Fibroblast of skin of left quadriceps (primary cell): Measurements from ENCODE around the gene WNT5B.

Experiments
- DNase-seq, 2 experiments: peaks; one replicate each; pipeline ENCODE4 v3.0.0-alpha.2; 2013; ENCODE audit warnings: low read depth in 2 of 2

WNT5B gene

DNA sequence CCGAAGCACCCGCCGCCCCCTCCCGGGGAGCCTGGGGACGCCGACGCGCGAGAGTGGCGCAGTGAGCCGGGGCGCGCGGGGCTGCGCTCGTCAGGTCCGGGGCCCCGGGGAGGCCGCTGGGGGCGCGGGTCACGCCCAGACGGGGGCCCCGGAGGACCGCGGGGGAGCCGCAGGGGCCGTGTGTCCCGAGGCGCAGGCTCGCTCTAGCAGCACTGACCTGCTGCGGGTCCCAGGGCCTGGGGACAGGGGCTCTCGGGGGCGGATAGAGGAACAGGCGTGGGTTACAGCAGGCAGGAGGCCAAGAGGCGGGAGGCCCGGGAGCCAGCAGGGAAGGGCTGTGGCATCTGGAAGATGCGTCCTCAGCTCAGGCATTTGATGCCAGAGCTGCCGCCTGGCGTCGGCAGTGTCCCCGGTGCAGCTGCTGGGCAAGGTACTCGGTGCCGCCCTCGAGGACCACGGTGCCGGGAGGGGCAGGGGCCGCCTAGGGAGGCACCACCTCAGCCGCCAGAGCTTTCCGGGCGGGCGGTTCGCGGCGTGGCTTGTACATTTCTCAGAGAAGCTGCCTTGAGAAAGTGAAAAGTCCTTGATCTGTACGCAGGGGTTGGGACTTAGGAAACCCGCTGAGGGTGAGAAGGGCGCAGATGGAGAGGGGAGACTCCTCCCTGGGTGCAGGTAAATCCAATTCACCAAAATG is 1.2 kb downstream of the WNT5B start:
- DNase-seq: no peak

DNA sequence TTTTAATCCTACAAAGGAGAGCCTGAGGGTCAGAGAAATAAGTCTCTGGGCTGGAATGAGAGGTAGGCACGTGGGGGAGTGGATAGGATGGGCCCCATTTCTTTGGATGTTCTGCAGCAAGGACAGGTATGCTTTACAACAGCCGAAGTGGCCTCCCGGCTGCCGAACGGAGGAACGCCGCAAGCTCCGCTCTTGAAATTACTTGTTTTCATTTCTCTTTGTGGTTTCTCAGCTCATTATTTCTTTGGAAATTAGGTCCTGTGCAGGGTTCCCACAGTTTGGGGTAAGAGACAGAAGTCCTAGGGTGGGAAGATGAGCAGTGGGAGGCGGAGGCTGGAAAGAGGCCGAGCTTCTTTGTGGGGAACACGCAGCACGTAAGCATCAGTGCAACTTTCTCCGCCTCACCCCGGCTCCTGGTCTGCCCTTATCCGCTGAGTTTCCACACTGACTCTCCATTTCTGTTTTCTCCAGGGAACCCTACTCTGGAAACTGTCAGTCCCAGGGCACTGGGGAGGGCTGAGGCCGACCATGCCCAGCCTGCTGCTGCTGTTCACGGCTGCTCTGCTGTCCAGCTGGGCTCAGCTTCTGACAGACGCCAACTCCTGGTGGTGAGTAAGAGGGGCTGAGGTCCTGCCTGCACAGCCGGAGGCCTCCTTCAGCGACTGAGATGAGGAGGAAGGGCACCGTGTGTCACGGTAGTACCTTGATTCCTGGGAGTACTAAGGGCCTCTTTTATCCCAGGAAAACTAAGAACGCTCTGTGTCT is 2.0 kb downstream of the WNT5B start:
- no peak for DNase-seq

- DNase-seq: no peak
These were observed 3.7 kb downstream of the WNT5B start for GRCh38 chr12:1632702-1633101.

DNA sequence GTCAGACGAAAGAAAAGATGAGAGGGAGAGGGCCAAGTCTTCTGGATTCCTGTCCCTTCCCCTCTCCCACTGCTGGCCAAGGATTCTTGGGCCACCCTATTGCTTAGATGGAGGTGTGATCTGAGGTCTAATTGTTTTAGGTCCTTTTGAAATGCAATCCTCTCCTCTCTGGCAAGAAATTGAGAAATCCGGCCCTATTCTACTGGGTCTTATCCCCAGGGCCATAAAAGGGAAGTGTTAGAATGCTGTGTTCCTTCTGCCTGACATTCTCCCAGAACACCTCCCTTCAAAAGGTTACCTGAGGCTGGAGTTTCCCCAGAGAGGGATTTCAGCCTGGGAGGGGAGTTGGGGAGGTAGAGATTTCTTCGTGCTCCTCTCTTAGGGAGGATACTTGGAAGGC is 4.4 kb downstream of the WNT5B start:
- no peak for DNase-seq

DNA sequence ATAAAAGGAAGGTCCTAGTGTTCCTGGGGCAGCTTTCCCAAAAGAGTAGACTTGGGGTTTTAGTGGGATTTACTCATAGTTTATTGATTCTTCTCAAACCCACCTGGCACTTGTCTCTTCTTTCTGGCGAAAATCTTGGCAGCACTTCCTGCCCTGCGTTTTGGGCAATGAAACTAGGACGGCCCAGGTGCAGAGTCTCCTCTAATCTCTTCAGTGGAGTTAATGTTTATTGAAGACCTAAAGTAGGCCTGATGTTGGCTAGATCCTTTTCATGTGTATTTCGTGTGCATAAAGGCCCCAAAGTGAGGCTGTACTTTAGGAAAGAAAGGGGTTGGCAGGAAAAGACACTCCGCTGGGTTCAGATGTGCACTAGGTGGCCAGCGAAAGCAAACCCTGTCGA is 5.1 kb downstream of the WNT5B start:
- DNase-seq: no peak

DNA sequence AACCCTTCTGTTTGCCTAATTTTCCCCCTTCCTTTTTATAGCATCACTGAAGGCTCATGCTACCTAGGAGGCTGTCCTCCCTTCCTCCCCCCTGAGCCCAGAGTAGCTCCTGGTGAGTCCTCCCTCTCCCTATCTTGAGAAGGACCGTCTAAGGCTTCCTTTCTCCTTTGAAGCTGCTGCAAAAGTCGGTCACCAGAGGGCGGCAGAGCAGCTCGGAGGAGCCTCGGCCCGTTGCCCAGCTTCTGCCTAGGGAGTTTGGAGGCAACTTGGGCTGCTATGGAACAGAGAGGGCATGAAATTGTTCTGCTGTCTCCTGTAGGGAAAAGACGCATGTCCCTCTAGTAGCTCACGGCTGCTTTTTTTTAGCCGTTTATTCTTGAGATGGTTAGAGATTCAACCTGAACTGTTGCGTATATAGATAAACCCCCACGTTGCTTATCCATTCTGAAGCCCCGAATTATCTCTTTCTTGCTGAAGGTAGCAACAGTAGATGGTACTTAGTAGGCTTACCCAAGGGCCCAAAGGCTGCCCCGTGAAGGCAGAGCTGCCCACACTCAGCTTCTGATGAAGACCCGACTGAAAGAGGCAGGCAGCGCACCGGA is 5.7 kb downstream of the WNT5B start:
- peak; percentile 42 for DNase-seq

DNA sequence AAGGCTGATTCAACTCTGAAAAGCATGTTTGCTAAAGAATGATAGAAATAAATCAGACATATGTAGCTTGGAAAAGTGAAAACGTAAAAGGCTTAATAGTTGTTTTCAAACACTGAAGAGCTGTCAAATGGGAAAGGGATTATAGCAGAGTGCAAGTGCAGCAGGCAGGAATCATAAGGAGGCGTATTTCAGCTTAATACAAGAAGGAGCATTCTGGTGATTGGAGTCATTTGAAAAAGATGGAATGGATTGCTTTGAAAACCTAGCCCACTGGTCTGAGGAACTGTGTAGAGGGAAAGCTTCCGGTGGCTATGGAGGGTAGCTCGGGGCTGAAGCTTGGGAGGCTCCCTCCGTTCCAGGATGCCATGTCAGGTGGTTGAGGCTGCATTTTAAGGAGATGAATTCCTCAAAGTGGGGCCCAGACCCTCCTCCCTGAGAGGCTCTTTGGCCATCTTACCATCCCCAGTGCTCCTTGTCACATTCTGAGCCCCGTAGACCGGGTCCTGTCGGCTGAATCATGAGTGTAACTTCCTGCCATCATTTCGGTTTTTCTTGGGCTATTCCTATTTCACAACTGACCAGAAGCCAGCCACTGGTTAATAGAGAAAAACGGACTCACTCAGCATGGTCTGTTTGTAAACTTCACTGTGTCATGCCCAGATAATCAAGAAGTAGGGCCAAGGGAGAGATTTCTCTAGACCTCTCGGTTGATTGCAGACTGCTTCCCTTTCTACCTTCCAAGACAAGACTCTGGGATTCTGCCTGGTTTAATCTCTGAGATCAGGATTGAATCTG is 6.5 kb downstream of the WNT5B start:
- DNase-seq: no peak

DNA sequence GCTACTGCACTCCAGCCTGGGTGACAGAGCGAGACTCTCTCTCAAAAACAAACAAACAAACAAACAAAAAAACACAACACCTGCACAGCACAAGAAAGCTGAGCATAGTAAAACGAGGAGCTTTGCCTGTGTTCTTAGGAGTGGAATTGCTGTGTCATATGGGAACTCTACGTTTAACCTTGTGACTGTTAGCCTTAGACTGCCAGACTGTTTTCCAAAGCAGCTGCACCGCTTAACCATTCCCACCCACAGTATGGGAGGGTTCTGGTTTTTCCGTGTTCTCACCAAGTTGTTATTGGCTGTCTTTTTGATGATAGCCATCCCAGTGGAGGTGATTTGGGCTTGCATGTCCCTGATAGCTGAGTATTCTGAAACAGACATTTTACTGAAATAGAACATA is 9.2 kb downstream of the WNT5B start:
- DNase-seq: no peak

GRCh38 chr12:1639538-1639937 is 10.5 kb downstream of the WNT5B start:
- no peak for DNase-seq

DNA sequence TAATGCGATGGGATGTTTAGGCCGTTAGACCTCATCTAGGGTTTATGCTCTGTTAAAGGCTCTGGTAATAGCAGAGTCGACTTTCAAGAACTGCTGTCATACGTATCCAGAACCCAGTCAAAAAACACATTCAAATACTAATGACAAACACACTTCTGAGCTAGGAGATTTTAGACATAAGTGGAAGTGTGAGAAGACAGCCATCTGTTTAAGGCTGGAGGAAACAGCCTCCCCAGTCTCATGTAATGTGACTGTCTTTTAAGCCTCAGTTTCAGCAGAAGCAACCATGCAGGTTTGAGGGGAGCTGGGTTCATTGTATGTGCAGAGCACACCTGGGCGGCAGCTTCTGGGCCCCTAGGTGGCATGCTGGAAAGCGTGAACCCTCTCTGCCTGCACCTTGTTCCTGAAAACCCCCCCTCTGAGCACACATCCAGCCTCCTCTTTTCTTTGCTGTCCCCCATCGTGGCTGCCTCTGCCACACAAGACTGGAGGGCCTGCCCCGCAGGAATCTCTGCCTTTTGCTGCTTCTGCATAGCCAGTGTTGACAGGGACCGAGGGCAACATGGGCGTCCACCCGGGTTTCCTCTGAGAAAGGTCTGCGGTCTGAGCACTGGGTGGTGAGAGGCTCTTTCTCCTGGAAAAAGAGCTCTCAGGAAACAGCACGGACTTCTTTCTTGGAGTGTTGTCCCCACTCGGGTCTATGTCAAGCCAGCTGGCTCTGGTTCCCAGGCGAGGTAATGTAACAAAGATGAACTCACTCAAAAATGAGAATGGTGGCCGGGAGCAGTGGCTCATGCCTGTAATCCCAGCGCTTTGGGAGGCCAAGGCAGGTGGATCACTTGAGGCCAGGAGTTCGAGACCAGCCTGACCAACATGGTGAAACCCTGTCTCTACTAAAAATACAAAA is 11.6 kb downstream of the WNT5B start:
- no peak for DNase-seq

DNA sequence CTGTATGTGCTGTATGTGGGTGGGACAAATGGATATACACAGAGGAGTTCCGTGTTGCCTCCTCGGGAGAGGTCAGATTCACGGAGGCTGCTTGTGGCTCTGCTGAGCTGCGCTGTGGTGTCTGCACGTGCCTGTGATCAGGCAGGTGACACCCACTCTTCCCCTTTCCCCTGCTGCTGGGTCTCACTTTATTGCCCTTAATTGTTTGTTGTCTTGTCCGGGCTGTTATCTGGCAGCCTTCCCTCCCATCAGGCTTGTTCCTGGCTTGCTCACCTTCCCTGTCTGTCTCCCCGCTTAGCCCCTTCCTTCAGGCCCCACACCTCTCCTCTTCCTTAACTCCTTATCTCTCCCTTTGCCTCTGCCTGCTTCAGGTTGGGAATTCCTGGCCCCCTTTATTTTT is 13.5 kb downstream of the WNT5B start:
- DNase-seq: no peak

DNA sequence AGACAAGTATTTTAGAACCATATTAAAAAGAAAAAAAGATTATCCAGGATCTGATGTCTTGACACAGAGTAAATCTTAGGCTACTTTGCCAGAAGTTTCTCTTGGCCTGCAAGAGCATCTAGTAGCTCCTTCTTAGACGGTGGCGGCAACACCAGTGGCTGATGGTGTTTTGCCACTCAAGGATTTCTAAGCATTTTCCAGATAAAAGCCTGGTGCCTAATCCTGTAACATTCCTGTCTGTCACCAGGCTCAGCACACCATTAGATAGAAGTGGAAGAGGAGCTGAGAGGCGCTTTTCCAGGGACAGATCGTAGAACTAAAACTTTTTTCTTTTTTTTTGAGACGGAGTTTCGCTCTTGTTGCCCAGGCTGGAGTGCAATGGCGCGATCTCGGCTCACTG is 14.0 kb downstream of the WNT5B start:
- DNase-seq: no peak

- no peak for DNase-seq
These were observed 15.0 kb downstream of the WNT5B start for GRCh38 chr12:1643905-1644533.

- DNase-seq: peak; percentile 54 to 59
These were observed 15.8 kb downstream of the WNT5B start for GRCh38 chr12:1644534-1645438.

GRCh38 chr12:1645819-1646218 is 16.8 kb downstream of the WNT5B start:
- no peak for DNase-seq

- DNase-seq: no peak
These were observed 17.7 kb downstream of the WNT5B start for GRCh38 chr12:1646569-1647284.

DNA sequence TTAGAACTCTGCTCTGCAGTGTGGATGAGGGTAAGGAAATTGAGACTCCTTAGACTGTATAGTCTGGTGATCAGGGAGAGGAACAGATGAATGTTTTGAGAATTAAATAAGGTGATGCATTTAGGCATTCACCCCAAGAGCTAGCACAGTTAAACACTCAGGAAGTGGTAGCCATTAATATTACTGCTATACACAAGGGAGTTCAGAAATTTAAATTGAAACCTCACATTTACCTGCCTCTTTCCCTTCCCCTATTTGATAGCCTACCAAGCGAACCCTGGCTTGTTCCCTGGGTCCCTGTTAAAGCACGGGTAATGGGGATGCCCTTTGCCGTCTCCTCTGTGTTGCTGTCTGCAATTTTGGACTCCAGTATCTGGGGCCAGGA is 18.2 kb downstream of the WNT5B start:
- no peak for DNase-seq

DNA sequence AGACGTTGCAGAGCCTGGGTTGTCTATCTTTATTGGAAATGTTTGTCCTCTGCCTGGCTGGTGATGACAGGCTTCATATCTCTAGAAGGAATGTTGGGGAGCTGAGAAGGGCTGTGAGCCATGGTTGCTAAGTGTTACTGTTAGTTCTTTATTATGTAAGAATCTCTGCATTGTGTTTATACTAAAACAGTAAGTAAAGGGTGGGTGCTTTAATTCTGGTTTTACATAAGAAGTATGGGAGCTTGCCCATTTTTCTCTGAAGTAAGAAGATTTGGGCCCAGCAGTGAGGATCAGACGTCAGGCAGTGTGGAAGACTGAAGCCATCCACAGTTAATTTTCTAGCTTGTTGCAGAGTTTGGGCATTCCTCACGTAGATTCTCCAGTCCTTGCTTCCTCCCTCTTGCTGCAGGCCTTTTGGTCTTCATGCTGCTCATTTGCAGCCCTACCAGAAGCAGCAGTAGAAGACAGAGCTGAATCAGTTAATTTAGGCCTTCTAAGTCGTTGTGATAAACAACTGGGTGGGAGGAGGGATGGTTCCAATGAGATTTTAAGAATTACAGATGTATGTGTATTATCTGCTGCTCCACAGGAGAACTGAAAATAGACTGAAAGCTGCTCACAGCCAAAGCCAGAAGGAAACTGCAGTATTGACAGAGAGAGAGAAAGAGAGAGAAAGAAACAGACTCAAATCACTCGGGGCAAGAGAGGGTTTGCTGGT is 21.4 kb downstream of the WNT5B start:
- DNase-seq: peak; percentile 43 to 46
